Vagina (tissue), 2 donors: ENCODE results near the gene TEKT5. TPM values are rescaled to one million over a fixed set of nuclear protein-coding genes. Genes with fewer than 3 reads are reported as not detected.

ENCODE experiments used
- DNase-seq, 2 donors: peaks; one replicate each; pipeline ENCODE4 v3.0.0-alpha.2; 2017; ENCODE audit errors: extremely low spot score in 2 of 2
- H3K27ac ChIP-seq: fragments of 200-600 bp; sonication (generic); one replicate; pipeline ENCODE4 v1.5.1; 2019
- H3K27me3 ChIP-seq: fragments of 200-600 bp; sonication (generic); one replicate; pipeline ENCODE4 v1.5.1; 2019
- H3K36me3 ChIP-seq, 2 donors: fragments of 200-600 bp; sonication (generic); one replicate each; pipeline ENCODE4 v1.5.1; 2017 to 2019
- H3K4me1 ChIP-seq: fragments of 200-600 bp; sonication (generic); one replicate; pipeline ENCODE4 v1.5.1; 2019
- H3K4me3 ChIP-seq, 2 donors: fragments of 200-600 bp; sonication (generic); 1 replicate in 1 of 2; 2 replicates in 1 of 2; pipeline ENCODE4 v1.5.1; 2016 to 2019
- H3K9me3 ChIP-seq: fragments of 200-600 bp; sonication (generic); one replicate; pipeline ENCODE4 v1.5.1; 2019
- POLR2A ChIP-seq, 2 donors: fragments of 450-650 bp; IDR thresholded peaks; one replicate each; pipeline ENCODE4 v1.6.1; 2017; ENCODE audit warnings: antibody characterized with exemption in 2 of 2, mild to moderate bottlenecking in 2 of 2, moderate library complexity in 2 of 2
- POLR2AphosphoS5 ChIP-seq, 2 donors: sonication (generic); formaldehyde crosslinking; IDR thresholded peaks; one replicate each; pipeline ENCODE4 v1.9.0; 2017; ENCODE audit warnings: antibody characterized with exemption in 2 of 2, mild to moderate bottlenecking in 2 of 2, low read depth in 1 of 2; ENCODE audit not compliant: insufficient read depth in 1 of 2
- intact Hi-C: fragments of 100-400 bp; cut with DNase I; formaldehyde crosslinking; loops from one replicate; pipeline ENCODE4 v1.15.1; 2023
- total RNA-seq: library from RNA; depleted of rRNA; stranded (reverse); fragments of >200 nt; gene quantifications from one replicate; pipeline ENCODE4 v1.2.3, GENCODE V29; 2016
- TF ChIP-seq, protein P1 (sequence below), 3 experiments: fragments of 450-650 bp in 2 of 3; fragments of 200-600 bp in 1 of 3; sonication (generic) in 1 of 3; IDR thresholded peaks; one replicate each; pipeline ENCODE4 v1.5.1; 2017 to 2019; ENCODE audit warnings: antibody characterized with exemption in 3 of 3, mild to moderate bottlenecking in 2 of 3, moderate library complexity in 2 of 3

The TEKT5 gene
- total RNA-seq, 1 donor from 2014 or later: not detected

DNA sequence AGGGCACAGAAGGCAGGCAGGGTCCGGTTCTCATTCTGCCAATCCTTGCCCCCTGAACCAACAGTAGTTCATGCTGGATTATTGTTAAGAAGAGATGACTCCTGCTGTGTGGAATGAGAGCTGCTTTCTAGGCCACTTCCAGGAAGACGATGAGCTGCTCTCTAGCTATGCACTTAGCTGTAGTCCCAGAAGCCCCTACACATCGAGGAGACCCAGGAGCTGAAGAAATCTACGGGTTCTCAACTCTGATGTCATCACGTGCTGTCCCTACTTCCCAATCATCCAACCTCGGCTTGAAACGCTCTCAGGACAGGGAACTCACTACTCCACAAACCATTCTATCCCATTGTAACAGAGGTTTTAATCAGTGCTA, 85.3 kb downstream of the TEKT5 start:
- H3K9me3 ChIP-seq: no peaks in the 10 kb centered on the region
- H3K27me3 ChIP-seq: no peaks in the 10 kb centered on the region
- H3K4me1 ChIP-seq: peaks cover 8% of the 10 kb centered on the region
- H3K4me3 ChIP-seq: no peak overlapping the region
- no peak overlapping the region for H3K27ac ChIP-seq
- TF ChIP-seq, protein P1, sequence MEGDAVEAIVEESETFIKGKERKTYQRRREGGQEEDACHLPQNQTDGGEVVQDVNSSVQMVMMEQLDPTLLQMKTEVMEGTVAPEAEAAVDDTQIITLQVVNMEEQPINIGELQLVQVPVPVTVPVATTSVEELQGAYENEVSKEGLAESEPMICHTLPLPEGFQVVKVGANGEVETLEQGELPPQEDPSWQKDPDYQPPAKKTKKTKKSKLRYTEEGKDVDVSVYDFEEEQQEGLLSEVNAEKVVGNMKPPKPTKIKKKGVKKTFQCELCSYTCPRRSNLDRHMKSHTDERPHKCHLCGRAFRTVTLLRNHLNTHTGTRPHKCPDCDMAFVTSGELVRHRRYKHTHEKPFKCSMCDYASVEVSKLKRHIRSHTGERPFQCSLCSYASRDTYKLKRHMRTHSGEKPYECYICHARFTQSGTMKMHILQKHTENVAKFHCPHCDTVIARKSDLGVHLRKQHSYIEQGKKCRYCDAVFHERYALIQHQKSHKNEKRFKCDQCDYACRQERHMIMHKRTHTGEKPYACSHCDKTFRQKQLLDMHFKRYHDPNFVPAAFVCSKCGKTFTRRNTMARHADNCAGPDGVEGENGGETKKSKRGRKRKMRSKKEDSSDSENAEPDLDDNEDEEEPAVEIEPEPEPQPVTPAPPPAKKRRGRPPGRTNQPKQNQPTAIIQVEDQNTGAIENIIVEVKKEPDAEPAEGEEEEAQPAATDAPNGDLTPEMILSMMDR (IDR thresholded peaks at IDR 0.05): no peak
- TF ChIP-seq POLR2A (IDR thresholded peaks at IDR 0.05) (no peak), POLR2AphosphoS5 (IDR thresholded peaks at IDR 0.05; ENCODE audit: insufficient read depth in 1 of 2, low read depth in 1 of 2) (no peak)
- DNase-seq: no peak
- H3K36me3 ChIP-seq: no peaks in the 10 kb centered on the region
- intact Hi-C loops: loop anchor here (10.0 kb wide), 1 partner anchor 1905 kb away; no protein-coding TSS in a partner anchor

GRCh38 chr16:10608687-10609401, 85.9 kb downstream of the TEKT5 start:
- DNase-seq: no peak

DNA sequence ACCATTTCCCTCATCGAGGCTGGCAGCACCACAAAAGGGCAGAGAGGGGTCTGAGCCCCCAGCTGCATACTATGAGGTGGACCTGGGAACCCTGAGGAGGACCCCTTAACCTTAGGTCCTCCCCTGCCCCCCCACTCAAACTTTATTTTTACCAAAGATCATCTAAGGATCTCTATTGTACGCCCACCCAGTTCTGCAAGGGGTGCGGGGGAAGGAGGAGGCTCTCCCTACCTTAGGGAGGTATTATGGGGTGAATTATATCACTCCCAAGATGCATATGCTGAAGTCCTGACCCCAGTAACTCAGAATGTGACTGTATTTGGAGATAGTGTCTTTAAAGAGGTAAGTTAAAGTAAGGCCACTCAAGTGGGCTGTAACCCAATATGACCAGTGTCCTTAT, 87.6 kb downstream of the TEKT5 start:
- H3K4me1 ChIP-seq: peaks cover 10% of the 10 kb centered on the region
- intact Hi-C loops: loop anchor here (10.0 kb wide), 1 partner anchor 1902 kb away; no protein-coding TSS in a partner anchor
- H3K27ac ChIP-seq: no peak overlapping the region
- H3K27me3 ChIP-seq: no peaks in the 10 kb centered on the region
- H3K4me3 ChIP-seq: no peak overlapping the region
- no peaks in the 10 kb centered on the region for H3K9me3 ChIP-seq
- DNase-seq: no peak
- H3K36me3 ChIP-seq: no peaks in the 10 kb centered on the region
- TF ChIP-seq, protein P1 (IDR thresholded peaks at IDR 0.05): no peak
- TF ChIP-seq POLR2AphosphoS5 (IDR thresholded peaks at IDR 0.05; ENCODE audit: insufficient read depth in 1 of 2, low read depth in 1 of 2) (no peak), POLR2A (IDR thresholded peaks at IDR 0.05) (no peak)

More at GRCh38 chr16:10608687-10609401, 85.9 kb downstream of the TEKT5 start:
- H3K9me3 ChIP-seq: no peaks in the 10 kb centered on the region
- H3K4me1 ChIP-seq: peaks cover 8% of the 10 kb centered on the region
- TF ChIP-seq POLR2A (IDR thresholded peaks at IDR 0.05) (no peak), POLR2AphosphoS5 (IDR thresholded peaks at IDR 0.05; ENCODE audit: insufficient read depth in 1 of 2, low read depth in 1 of 2) (no peak)
- TF ChIP-seq, protein P1 (IDR thresholded peaks at IDR 0.05): no peak
- no peaks in the 10 kb centered on the region for H3K36me3 ChIP-seq
- H3K4me3 ChIP-seq: no peak overlapping the region
- H3K27ac ChIP-seq: no peak overlapping the region
- intact Hi-C loops: loop anchor here (10.0 kb wide), 1 partner anchor 1904 kb away; no protein-coding TSS in a partner anchor
- H3K27me3 ChIP-seq: no peaks in the 10 kb centered on the region

DNA sequence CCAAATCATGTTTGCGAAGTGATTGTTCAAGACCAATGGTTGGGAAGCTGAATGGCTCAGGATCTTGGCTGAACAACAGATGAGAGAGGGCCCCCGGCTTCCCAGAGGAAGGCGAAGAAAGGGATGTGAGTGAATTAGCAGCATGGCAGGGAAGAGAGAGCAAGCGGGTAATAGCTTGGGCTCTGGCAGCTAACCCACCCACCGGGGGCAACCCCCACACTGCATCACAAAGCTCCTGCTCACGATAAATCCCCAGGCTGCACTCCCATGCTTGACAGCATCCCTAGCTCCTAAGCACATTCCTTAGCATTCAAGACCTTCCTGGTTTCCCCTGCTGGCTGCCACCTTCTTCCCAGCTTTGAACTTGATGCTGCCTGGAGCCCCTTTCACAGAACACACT, 88.1 kb downstream of the TEKT5 start:
- no peaks in the 10 kb centered on the region for H3K27me3 ChIP-seq
- intact Hi-C loops: loop anchor here (10.0 kb wide), 1 partner anchor 1902 kb away; no protein-coding TSS in a partner anchor
- TF ChIP-seq POLR2AphosphoS5 (IDR thresholded peaks at IDR 0.05; ENCODE audit: insufficient read depth in 1 of 2, low read depth in 1 of 2): no peak
- TF ChIP-seq POLR2A (IDR thresholded peaks at IDR 0.05): no peak
- TF ChIP-seq, protein P1 (IDR thresholded peaks at IDR 0.05): no peak
- H3K4me3 ChIP-seq: no peak overlapping the region
- no peaks in the 10 kb centered on the region for H3K36me3 ChIP-seq
- no peak for DNase-seq
- H3K9me3 ChIP-seq: no peaks in the 10 kb centered on the region
- H3K27ac ChIP-seq: no peak overlapping the region
- peaks cover 15% of the 10 kb centered on the region for H3K4me1 ChIP-seq

GRCh38 chr16:10605636-10606035, 89.1 kb downstream of the TEKT5 start:
- Histone ChIP-seq H3K4me3 (no peak overlapping the region), H3K27me3 (no peaks in the 10 kb centered on the region), H3K4me1 (peaks cover 24% of the 10 kb centered on the region), H3K36me3 (no peaks in the 10 kb centered on the region), H3K9me3 (no peaks in the 10 kb centered on the region), H3K27ac (no peak overlapping the region)
- intact Hi-C loops: loop anchor here (10.0 kb wide), 1 partner anchor 1901 kb away; no protein-coding TSS in a partner anchor
- no peak for TF ChIP-seq POLR2AphosphoS5 (IDR thresholded peaks at IDR 0.05; ENCODE audit: insufficient read depth in 1 of 2, low read depth in 1 of 2)
- TF ChIP-seq POLR2A (IDR thresholded peaks at IDR 0.05): no peak
- TF ChIP-seq, protein P1 (IDR thresholded peaks at IDR 0.05): no peak
- no peak for DNase-seq
